Naive thymus-derived CD4-positive, alpha-beta T cell (primary cell): ENCODE data around the gene LRIF1. TPM values are rescaled to one million over a fixed set of nuclear protein-coding genes. Genes with fewer than 3 reads are reported as not detected.

Experiments used
- ATAC-seq: fragments of 150-1000 bp; cut with Tn5 transposase; 2 replicates; pipeline ENCODE4 v1.10.0; 2021; ENCODE audit warnings: mild to moderate bottlenecking, moderate library complexity
- CTCF ChIA-PET: fragments of 350-600 bp; sonication (Branson Sonifier 250); formaldehyde crosslinking; loops from one replicate; lab custom pipeline; 2021; ENCODE audit warnings: antibody characterized with exemption; lab: Charles Lee
- POLR2A ChIA-PET: fragments of 350-600 bp; sonication (Branson Sonifier 250); formaldehyde crosslinking; loops from one replicate; lab custom pipeline; 2021; ENCODE audit warnings: antibody characterized with exemption, inconsistent platforms; lab: Charles Lee
- DNase-seq, 9 donors: peaks; one replicate each; pipeline versions ENCODE4 v3.0.0 to v3.0.0-alpha.2; 2020 to 2022; ENCODE audit warnings: mixed read lengths in 1 of 9
- H3K27ac ChIP-seq: one replicate; pipeline ENCODE4 v1.7.0; 2013; ENCODE audit warnings: mild to moderate bottlenecking, low read depth, low read length, moderate library complexity
- H3K27me3 ChIP-seq, 2 donors: one replicate each; pipeline ENCODE4 v1.7.0; 2013; ENCODE audit warnings: low read length in 2 of 2, mild to moderate bottlenecking in 2 of 2, moderate library complexity in 2 of 2; ENCODE audit not compliant: control insufficient read depth in 2 of 2, insufficient read depth in 2 of 2
- H3K36me3 ChIP-seq, 3 experiments: 1 replicate in 2 of 3; 2 replicates in 1 of 3; pipeline ENCODE4 v1.7.0; 2013; ENCODE audit warnings: low read length in 3 of 3, mild to moderate bottlenecking in 3 of 3, moderate library complexity in 1 of 3; ENCODE audit not compliant: insufficient read depth in 3 of 3, control insufficient read depth in 2 of 3
- H3K4me1 ChIP-seq, 2 donors: one replicate each; pipeline ENCODE4 v1.7.0; 2013; ENCODE audit warnings: low read length in 2 of 2, mild to moderate bottlenecking in 2 of 2, moderate library complexity in 1 of 2; ENCODE audit not compliant: control insufficient read depth in 2 of 2, insufficient read depth in 2 of 2
- H3K4me3 ChIP-seq: 2 replicates; pipeline ENCODE4 v1.7.0; 2013; ENCODE audit warnings: mild to moderate bottlenecking, low read length
- H3K9me3 ChIP-seq, 3 experiments: 1 replicate in 2 of 3; 2 replicates in 1 of 3; pipeline ENCODE4 v1.7.0; 2013; ENCODE audit warnings: low read length in 3 of 3; ENCODE audit not compliant: control insufficient read depth in 2 of 3
- H3K27ac Mint-ChIP-seq, 9 donors: one replicate each; pipeline ENCODE4 v1.8.0; 2020 to 2022; ENCODE audit warnings: mixed read lengths in 9 of 9, mild to moderate bottlenecking in 8 of 9, moderate library complexity in 5 of 9, inconsistent platforms in 2 of 9
- H3K27me3 Mint-ChIP-seq, 5 donors: one replicate each; pipeline ENCODE4 v1.8.0; 2021 to 2022; ENCODE audit warnings: mixed read lengths in 5 of 5, mild to moderate bottlenecking in 1 of 5
- H3K36me3 Mint-ChIP-seq, 5 donors: one replicate each; pipeline ENCODE4 v1.8.0; 2020 to 2022; ENCODE audit warnings: mixed read lengths in 5 of 5, mild to moderate bottlenecking in 3 of 5, inconsistent platforms in 1 of 5
- H3K4me1 Mint-ChIP-seq, 7 donors: one replicate each; pipeline ENCODE4 v1.8.0; 2020 to 2022; ENCODE audit warnings: mixed read lengths in 7 of 7, mild to moderate bottlenecking in 3 of 7, inconsistent platforms in 1 of 7
- H3K4me3 Mint-ChIP-seq, 10 donors: one replicate each; pipeline ENCODE4 v1.8.0; 2020 to 2022; ENCODE audit warnings: mild to moderate bottlenecking in 10 of 10, mixed read lengths in 10 of 10, moderate library complexity in 6 of 10, inconsistent platforms in 2 of 10
- H3K9me3 Mint-ChIP-seq, 11 donors: one replicate each; pipeline ENCODE4 v1.8.0; 2020 to 2022; ENCODE audit warnings: mixed read lengths in 11 of 11, mild to moderate bottlenecking in 4 of 11, inconsistent platforms in 1 of 11, moderate library complexity in 1 of 11
- intact Hi-C, 2 donors: fragments of 100-400 bp; cut with micrococcal nuclease; formaldehyde crosslinking; loops; one replicate each; pipeline ENCODE4 v1.15.1; 2023
- polyA plus RNA-seq, 2 donors: library from polyadenylated mRNA; unstranded; fragments of 300-500 nt; fragmentation: Illumina TruSeq; gene quantifications; one replicate each; pipeline ENCODE4 v1.2.3, GENCODE V29; 2021
- total RNA-seq, 6 experiments: library from RNA in 5 of 6; stranded (reverse) in 5 of 6; gene quantifications; 1 replicate in 5 of 6; 2 replicates in 1 of 6; pipeline ENCODE4 v1.2.3 and lab custom pipeline; 2021 to 2026

The LRIF1 gene
- total and polyA plus RNA-seq, 7 experiments from 2014 or later: 7.9 to 25.8 (median 20.2) TPM

DNA sequence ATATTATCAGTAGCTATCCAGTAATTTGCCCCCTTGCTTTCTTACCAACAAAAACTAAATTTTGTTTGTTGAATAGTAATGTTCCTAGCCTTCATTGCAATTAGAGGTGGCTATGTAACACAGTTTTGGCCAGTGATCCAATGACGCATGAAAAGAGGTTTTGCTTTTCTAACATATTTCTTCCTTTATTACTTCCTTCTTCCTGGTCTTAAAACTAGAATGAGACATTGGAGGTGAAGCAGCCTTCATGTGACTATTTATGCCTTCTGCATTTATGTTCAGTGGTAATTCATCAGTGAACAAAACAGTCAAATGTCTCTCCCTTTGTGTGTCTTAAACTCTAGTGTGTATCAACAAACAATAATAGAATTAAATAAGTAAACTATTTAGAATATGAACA, 35.5 kb downstream of the LRIF1 start:
- H3K4me3 Mint-ChIP-seq: no peak overlapping the region
- no peaks in the 10 kb centered on the region for H3K36me3 ChIP-seq
- H3K27me3 ChIP-seq: no peaks in the 10 kb centered on the region
- peaks cover 0 to 5% (median 0%) of the 10 kb centered on the region in 5 donors for H3K27me3 Mint-ChIP-seq
- ChIA-PET POLR2A (no interaction called here), CTCF (no interaction called here)
- H3K4me1 Mint-ChIP-seq: no peaks in the 10 kb centered on the region
- no peak for DNase-seq
- H3K36me3 Mint-ChIP-seq: peaks cover 8 to 21% (median 17%) of the 10 kb centered on the region in 5 donors
- no peaks in the 10 kb centered on the region for H3K4me1 ChIP-seq
- no peaks in the 10 kb centered on the region for H3K9me3 ChIP-seq
- no peak overlapping the region for H3K27ac ChIP-seq
- intact Hi-C loops: no loop called here
- no peak for ATAC-seq
- peaks cover 3 to 36% (median 17%) of the 10 kb centered on the region in 11 donors for H3K9me3 Mint-ChIP-seq
- H3K27ac Mint-ChIP-seq: no peak overlapping the region
- H3K4me3 ChIP-seq: no peak overlapping the region

DNA sequence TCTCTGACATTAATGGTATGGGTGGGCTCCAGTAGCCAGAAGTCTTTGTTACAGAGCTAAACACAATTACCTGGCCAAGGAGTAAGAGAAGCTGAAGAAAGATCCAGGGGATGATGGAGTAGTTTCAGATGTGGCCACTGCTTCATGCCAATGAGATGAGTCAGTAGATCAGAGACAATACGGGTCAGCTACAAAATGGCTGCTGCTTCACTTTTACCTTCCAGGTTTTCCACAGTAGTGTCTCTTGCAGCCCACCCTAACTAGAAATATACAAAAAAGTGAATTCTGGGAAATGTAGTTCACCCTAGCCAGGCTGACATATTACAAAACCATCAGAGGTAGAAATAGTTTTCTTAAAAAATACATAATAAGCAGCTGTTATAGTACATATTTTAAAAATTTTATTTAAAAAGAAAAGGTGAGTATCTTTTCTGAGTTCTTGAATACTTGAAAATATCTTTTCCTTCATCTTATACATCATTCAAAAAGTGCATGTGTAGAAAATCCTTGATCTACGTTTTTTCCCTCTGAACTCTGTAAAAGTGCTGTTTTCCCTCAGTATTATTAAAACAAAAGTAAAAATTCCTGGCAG, 36.1 kb downstream of the LRIF1 start:
- Mint-ChIP-seq H3K36me3 (peaks cover 8 to 23% (median 17%) of the 10 kb centered on the region in 5 donors), H3K4me1 (no peaks in the 10 kb centered on the region), H3K9me3 (peaks cover 3 to 38% (median 20%) of the 10 kb centered on the region in 11 donors), H3K27ac (no peak overlapping the region), H3K27me3 (peaks cover 0 to 8% (median 0%) of the 10 kb centered on the region in 5 donors), H3K4me3 (no peak overlapping the region)
- Histone ChIP-seq H3K27ac (no peak overlapping the region), H3K9me3 (no peaks in the 10 kb centered on the region), H3K4me1 (no peaks in the 10 kb centered on the region), H3K36me3 (no peaks in the 10 kb centered on the region), H3K4me3 (no peak overlapping the region), H3K27me3 (no peaks in the 10 kb centered on the region)
- POLR2A ChIA-PET: no interaction called here
- CTCF ChIA-PET: interaction anchor here (1.0 kb wide), 1 partner anchor 31 kb away, joined by 5 read pairs; no protein-coding TSS in a partner anchor
- DNase-seq (no peak), ATAC-seq (no peak)
- intact Hi-C loops: no loop called here

DNA sequence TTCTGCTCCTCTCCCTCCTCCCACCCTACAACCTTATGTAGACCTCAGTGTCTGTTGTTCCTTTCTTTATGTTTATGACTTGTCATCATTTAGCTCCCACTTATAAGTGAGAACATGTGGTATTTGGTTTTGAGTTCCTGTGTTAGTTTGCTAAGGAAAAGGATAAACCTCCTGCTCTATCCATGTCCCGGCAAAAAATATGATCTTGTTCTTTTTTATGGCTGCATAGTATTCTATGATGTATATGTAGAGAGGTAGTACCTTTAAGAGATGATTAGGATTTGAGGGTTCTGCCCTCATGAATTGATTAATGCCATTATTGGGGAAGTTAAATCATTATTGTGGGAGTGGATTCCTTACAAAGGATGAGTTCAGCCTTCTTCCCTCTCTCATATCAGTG, 41.8 kb downstream of the LRIF1 start:
- peaks cover 7 to 32% (median 12%) of the 10 kb centered on the region in 5 donors for H3K36me3 Mint-ChIP-seq
- Histone ChIP-seq H3K27me3 (no peaks in the 10 kb centered on the region), H3K9me3 (no peaks in the 10 kb centered on the region), H3K36me3 (no peaks in the 10 kb centered on the region), H3K27ac (no peak overlapping the region), H3K4me3 (no peak overlapping the region), H3K4me1 (peaks cover 0 to 2% of the 10 kb centered on the region in 2 donors)
- ChIA-PET CTCF (no interaction called here), POLR2A (no interaction called here)
- peaks cover 3 to 5% (median 4%) of the 10 kb centered on the region in 7 donors for H3K4me1 Mint-ChIP-seq
- intact Hi-C loops: no loop called here
- H3K4me3 Mint-ChIP-seq: no peak overlapping the region
- ATAC-seq (no peak), DNase-seq (no peak)
- peaks cover 0 to 21% (median 7%) of the 10 kb centered on the region in 11 donors for H3K9me3 Mint-ChIP-seq
- peaks cover 0 to 12% (median 3%) of the 10 kb centered on the region in 5 donors for H3K27me3 Mint-ChIP-seq
- no peak overlapping the region for H3K27ac Mint-ChIP-seq

DNA sequence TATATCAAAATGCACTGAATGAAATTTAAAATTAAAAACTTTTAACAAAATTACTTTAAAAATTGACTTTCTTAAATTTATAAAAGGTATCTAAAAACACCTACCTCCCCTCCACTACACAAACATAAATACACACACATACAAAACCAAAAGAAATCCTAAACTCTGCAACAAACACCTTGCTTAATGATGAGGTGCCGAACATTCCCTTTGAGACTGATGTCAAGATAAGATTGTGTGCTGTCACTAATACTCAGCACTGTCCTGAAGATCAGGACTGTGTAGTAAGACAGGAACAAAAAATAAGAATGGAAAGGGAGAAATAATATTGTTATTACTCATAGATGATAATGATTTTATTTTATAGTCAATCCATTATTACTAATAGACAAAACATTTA, 45.7 kb downstream of the LRIF1 start:
- no peak overlapping the region for H3K4me3 Mint-ChIP-seq
- CTCF ChIA-PET: no interaction called here
- POLR2A ChIA-PET: no interaction called here
- Histone ChIP-seq H3K4me3 (no peak overlapping the region), H3K27ac (no peak overlapping the region), H3K36me3 (no peaks in the 10 kb centered on the region), H3K27me3 (no peaks in the 10 kb centered on the region), H3K4me1 (peaks cover 0 to 4% of the 10 kb centered on the region in 2 donors), H3K9me3 (no peaks in the 10 kb centered on the region)
- peaks cover 7 to 16% (median 13%) of the 10 kb centered on the region in 7 donors for H3K4me1 Mint-ChIP-seq
- peaks cover 0 to 12% (median 3%) of the 10 kb centered on the region in 5 donors for H3K27me3 Mint-ChIP-seq
- no peak overlapping the region for H3K27ac Mint-ChIP-seq
- H3K36me3 Mint-ChIP-seq: peaks cover 3 to 24% (median 8%) of the 10 kb centered on the region in 5 donors
- DNase-seq: no peak
- ATAC-seq: no peak
- H3K9me3 Mint-ChIP-seq: peaks cover 4 to 20% (median 10%) of the 10 kb centered on the region in 11 donors
- intact Hi-C loops: loop anchor here in 1 of 2 donors (5.0 kb wide), 2 partner anchors 44 to 46 kb away; partner anchors contain the start of genes CD53 and LRIF1

DNA sequence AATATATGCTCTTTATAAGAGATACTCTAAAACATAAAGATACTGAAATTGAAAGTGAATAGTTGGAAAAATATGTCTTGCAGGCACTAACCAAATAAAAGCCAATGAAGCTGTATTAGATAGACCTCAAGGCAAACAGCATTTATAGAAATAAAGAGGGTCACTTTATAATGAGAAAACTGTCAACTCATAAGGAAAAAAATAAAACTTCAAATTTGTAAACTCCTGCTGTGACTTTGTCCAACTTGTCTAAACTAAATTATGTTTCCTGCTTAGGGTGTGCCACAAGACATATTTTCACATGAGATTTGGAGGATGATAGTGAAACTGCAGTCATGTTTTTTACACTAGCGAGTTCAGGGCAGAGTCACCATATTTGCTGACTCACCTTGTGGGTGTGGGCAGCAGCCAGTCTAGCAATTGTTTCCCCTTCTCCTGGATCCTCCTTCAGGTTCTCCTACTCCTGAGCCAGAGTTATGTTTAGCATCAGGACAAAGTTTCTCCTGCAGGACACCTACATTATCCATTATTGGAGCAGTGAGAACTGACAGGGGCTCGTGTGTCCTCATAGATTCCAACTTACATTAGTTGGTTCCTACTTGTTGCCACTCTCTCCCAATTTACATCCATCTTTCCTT, 46.9 kb downstream of the LRIF1 start:
- intact Hi-C loops: loop anchor here in 1 of 2 donors (2.0 to 5.0 kb wide), 4 partner anchors 20 to 46 kb away; partner anchors contain the start of genes CD53 and LRIF1
- Mint-ChIP-seq H3K27ac (peak overlapping the region in 1 of 9 donors; percentile 75), H3K4me3 (peak overlapping the region in 5 of 10 donors; percentile 6 to 79 (median 19)), H3K9me3 (peaks cover 0 to 21% (median 7%) of the 10 kb centered on the region in 11 donors), H3K4me1 (peaks cover 7 to 16% (median 13%) of the 10 kb centered on the region in 7 donors), H3K36me3 (peaks cover under 1 to 19% (median 3%) of the 10 kb centered on the region in 5 donors), H3K27me3 (peaks cover 0 to 12% (median under 1%) of the 10 kb centered on the region in 5 donors)
- DNase-seq (peak in 1 of 9 donors; percentile 34), ATAC-seq (peak; percentile 53)
- Histone ChIP-seq H3K27ac (no peak overlapping the region), H3K4me1 (peaks cover 0 to 4% of the 10 kb centered on the region in 2 donors), H3K27me3 (no peaks in the 10 kb centered on the region), H3K4me3 (no peak overlapping the region), H3K36me3 (no peaks in the 10 kb centered on the region), H3K9me3 (peaks cover 0 to 6% (median 0%) of the 10 kb centered on the region in 3 experiments)
- CTCF ChIA-PET: no interaction called here
- POLR2A ChIA-PET: interaction anchor here (0.6 kb wide), 1 partner anchor 251 kb away, joined by 4 read pairs; no protein-coding TSS in a partner anchor

DNA sequence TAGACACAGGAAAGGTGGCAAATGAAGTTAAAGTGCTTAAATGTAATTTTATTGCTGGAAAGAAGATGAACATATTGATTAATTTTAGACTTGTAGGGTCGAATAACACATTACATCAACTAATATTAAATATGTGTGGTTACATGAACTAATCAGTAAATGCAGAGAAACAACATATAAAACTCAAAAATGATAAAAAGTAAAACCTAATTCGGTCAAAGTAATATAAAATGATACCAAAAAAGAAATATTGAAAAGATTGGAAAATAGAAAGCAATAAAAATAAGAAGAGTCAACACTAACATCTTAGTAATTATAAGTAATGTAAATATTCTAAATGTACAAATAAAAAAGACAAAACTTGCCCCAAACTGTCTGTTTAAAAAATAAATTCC, 47.5 kb downstream of the LRIF1 start:
- peaks cover 0 to 19% (median 0%) of the 10 kb centered on the region in 5 donors for H3K36me3 Mint-ChIP-seq
- ATAC-seq: no peak
- H3K36me3 ChIP-seq: no peaks in the 10 kb centered on the region
- intact Hi-C loops: loop anchor here in 1 of 2 donors (2.0 to 5.0 kb wide), 4 partner anchors 19 to 46 kb away; partner anchors contain the start of genes CD53 and LRIF1
- ChIA-PET POLR2A (no interaction called here), CTCF (no interaction called here)
- peaks cover 7 to 16% (median 13%) of the 10 kb centered on the region in 7 donors for H3K4me1 Mint-ChIP-seq
- peak overlapping the region in 1 of 9 donors; percentile 75 for H3K27ac Mint-ChIP-seq
- H3K27ac ChIP-seq: no peak overlapping the region
- peaks cover 0 to 6% (median 0%) of the 10 kb centered on the region in 3 experiments for H3K9me3 ChIP-seq
- H3K27me3 ChIP-seq: no peaks in the 10 kb centered on the region
- H3K4me3 Mint-ChIP-seq: peak overlapping the region in 2 of 10 donors; percentile 26 to 79
- H3K27me3 Mint-ChIP-seq: peaks cover 0 to 12% (median 2%) of the 10 kb centered on the region in 5 donors
- peaks cover 0 to 4% of the 10 kb centered on the region in 2 donors for H3K4me1 ChIP-seq
- H3K4me3 ChIP-seq: no peak overlapping the region
- H3K9me3 Mint-ChIP-seq: peaks cover 0 to 23% (median 9%) of the 10 kb centered on the region in 11 donors
- no peak for DNase-seq
